Measurements from ENCODE around the gene JOSD2.

The JOSD2 gene

GRCh38 chr19:50512999-50513745 lies 2.2 kb upstream of the JOSD2 start:
- no peak for DNase-seq

- no peak for DNase-seq
Measured at GRCh38 chr19:50512112-50512998, 1.4 kb upstream of the JOSD2 start.

- peak; percentile 6 for DNase-seq
Measured at GRCh38 chr19:50510700-50511068, 307 bp downstream of the JOSD2 start.

- no peak for DNase-seq
Measured at GRCh38 chr19:50510121-50510670, 795 bp downstream of the JOSD2 start.

GRCh38 chr19:50509366-50509765 lies 1.6 kb downstream of the JOSD2 start:
- DNase-seq = no peak

- DNase-seq = no peak
Measured at GRCh38 chr19:50508843-50509190, 2.2 kb downstream of the JOSD2 start.

GRCh38 chr19:50507376-50507775 lies 3.6 kb downstream of the JOSD2 start:
- DNase-seq = no peak

- no peak for DNase-seq
Measured at GRCh38 chr19:50506700-50507099, 4.3 kb downstream of the JOSD2 start.

GRCh38 chr19:50505856-50506611 lies 5.0 kb downstream of the JOSD2 start:
- DNase-seq = no peak

- DNase-seq = no peak
Measured at GRCh38 chr19:50501568-50502475, 9.2 kb downstream of the JOSD2 start.

- no peak for DNase-seq
Measured at GRCh38 chr19:50501186-50501567, 9.8 kb downstream of the JOSD2 start.

GRCh38 chr19:50500753-50501151 lies 10.2 kb downstream of the JOSD2 start:
- no peak for DNase-seq

- DNase-seq = no peak
Measured at GRCh38 chr19:50500060-50500752, 10.8 kb downstream of the JOSD2 start.

- DNase-seq = no peak
Measured at GRCh38 chr19:50498219-50499056, 12.6 kb downstream of the JOSD2 start.

GRCh38 chr19:50497022-50497405 lies 14.0 kb downstream of the JOSD2 start:
- no peak for DNase-seq

GRCh38 chr19:50496189-50497021 lies 14.6 kb downstream of the JOSD2 start:
- DNase-seq = no peak

- DNase-seq = no peak
Measured at GRCh38 chr19:50495020-50495531, 15.9 kb downstream of the JOSD2 start.

- no peak for DNase-seq
Measured at GRCh38 chr19:50494186-50495019, 16.6 kb downstream of the JOSD2 start.

All from EL (cell line).